Spleen (tissue), 11 donors: ENCODE measurements around the gene HOXC11. TPM values are rescaled to one million over a fixed set of nuclear protein-coding genes. Genes with fewer than 3 reads are reported as not detected.

Experiments
- DNase-seq: peaks from one replicate; pipeline ENCODE4 v3.0.0-alpha.2; 2020
- H3K27ac ChIP-seq, 8 donors: fragments of 200-600 bp; sonication (generic) in 7 of 8; 1 replicate in 4 of 8; 2 replicates in 4 of 8; pipeline versions ENCODE4 v1.5.0 to v1.8.0; 2016 to 2021; ENCODE audit warnings: inconsistent platforms in 4 of 8, mild to moderate bottlenecking in 4 of 8, moderate library complexity in 1 of 8
- H3K27me3 ChIP-seq, 7 donors: fragments of 200-600 bp; sonication (generic) in 6 of 7; replicated peaks in 1 of 7; 1 replicate in 4 of 7; 2 replicates in 3 of 7; pipeline versions ENCODE4 v1.5.0 to v1.8.0; 2016 to 2021; ENCODE audit warnings: inconsistent platforms in 3 of 7, mild to moderate bottlenecking in 1 of 7
- H3K36me3 ChIP-seq, 6 donors: fragments of 200-600 bp; sonication (generic) in 5 of 6; 1 replicate in 4 of 6; 2 replicates in 2 of 6; pipeline versions ENCODE4 v1.5.0 to v1.8.0; 2016 to 2021; ENCODE audit warnings: inconsistent platforms in 2 of 6
- H3K4me1 ChIP-seq, 6 donors: fragments of 200-600 bp; sonication (generic) in 5 of 6; 1 replicate in 3 of 6; 2 replicates in 3 of 6; pipeline versions ENCODE4 v1.5.0 to v1.8.0; 2016 to 2021; ENCODE audit warnings: inconsistent platforms in 3 of 6
- H3K4me3 ChIP-seq, 8 donors: fragments of 200-600 bp; sonication (generic) in 7 of 8; 1 replicate in 4 of 8; 2 replicates in 4 of 8; pipeline versions ENCODE4 v1.5.0 to v1.8.0; 2016 to 2021; ENCODE audit warnings: inconsistent platforms in 4 of 8, mild to moderate bottlenecking in 4 of 8, moderate library complexity in 2 of 8
- H3K9me3 ChIP-seq, 8 donors: fragments of 200-600 bp; sonication (generic) in 7 of 8; 1 replicate in 4 of 8; 2 replicates in 4 of 8; pipeline versions ENCODE4 v1.5.0 to v1.8.0; 2016 to 2021; ENCODE audit warnings: inconsistent platforms in 4 of 8
- CTCF ChIP-seq, 11 experiments: fragments of 200-600 bp in 7 of 11; fragments of 450-650 bp in 4 of 11; sonication (generic) in 4 of 11; IDR thresholded peaks in 8 of 11; conservative IDR thresholded peaks in 3 of 11; 1 replicate in 7 of 11; 2 replicates in 4 of 11; pipeline versions ENCODE4 v1.4.0 to v1.8.0; 2016 to 2021; ENCODE audit warnings: antibody characterized with exemption in 11 of 11, inconsistent platforms in 4 of 11, mild to moderate bottlenecking in 1 of 11
- POLR2A ChIP-seq, 3 donors: fragments of 450-650 bp; IDR thresholded peaks; one replicate each; pipeline ENCODE4 v1.5.1; 2017; ENCODE audit warnings: antibody characterized with exemption in 3 of 3, mild to moderate bottlenecking in 1 of 3
- POLR2AphosphoS5 ChIP-seq, 3 donors: sonication (generic); formaldehyde crosslinking; IDR thresholded peaks; one replicate each; pipeline ENCODE4 v1.5.1; 2017; ENCODE audit warnings: antibody characterized with exemption in 3 of 3
- WGBS, 5 donors: extraction: QIAGEN DNeasy Blood & Tissue Kit in 3 of 5; methylation state at CpG; one replicate each; pipeline versions ENCODE4 v1.1.5 to v1.1.7; 2013 to 2018; 5-methylcytosine and 5-hydroxymethylcytosine counted together
- intact Hi-C: fragments of 100-400 bp; cut with DNase I; formaldehyde crosslinking; loops from one replicate; pipeline ENCODE4 v1.15.0; 2023; ENCODE audit warnings: low total_unique reads
- polyA plus RNA-seq, 3 donors: library from polyadenylated mRNA; stranded (reverse); fragments of 200-250 nt; gene quantifications; one replicate each; pipeline ENCODE4 v1.2.1, GENCODE V29; 2013
- total RNA-seq, 7 donors: library from RNA; depleted of rRNA in 3 of 7; stranded (reverse); fragments of >200 nt in 3 of 7; fragmentation: NEBNext Ultra II Directional in 4 of 7; extraction: Animal tissue kit (Norgen Biotek cat#: 25700) in 4 of 7; gene quantifications; one replicate each; pipeline versions ENCODE4 v1.1.0 to v1.2.1, GENCODE V29; 2016 to 2021
- donor health status: healthy with polysubstance abuse.
- donor health status: DM: no; HTN: no; CAD: no; lungs with moderate emphysema.
- donor health status: DM: no; HTN: no; CAD: no.
- donor health status: Bipolar disorder and iron deficiency.
- donor health status: healthy.
- donor health status: DM: no; HTN: no; CAD: no.
- donor health status: DM: yes; HTN: yes; CAD: no.

HOXC11 gene
- total and polyA plus RNA-seq, 10 donors = not detected

- Histone ChIP-seq H3K36me3 (no peaks in the 10 kb centered on the region), H3K4me3 (peak overlapping the region in 1 of 8 donors; percentile 42), H3K27ac (no peak overlapping the region), H3K9me3 (peaks cover 0 to 3% (median 0%) of the 10 kb centered on the region in 8 donors), H3K4me1 (peaks cover 0 to 28% (median 14%) of the 10 kb centered on the region in 6 donors), H3K27me3 (peaks cover 14 to 100% (median 99%) of the 10 kb centered on the region in 7 donors)
- no peak for DNase-seq
- WGBS, 5 donors = 6 to 12% (median 9%) methylated on average over 31 to 91 of the region's 91 CpGs
- no peak for TF ChIP-seq POLR2AphosphoS5 (IDR thresholded peaks at IDR 0.05)
- no peak for TF ChIP-seq POLR2A (IDR thresholded peaks at IDR 0.05)
- TF ChIP-seq CTCF (IDR thresholded peaks at IDR 0.05 in 8 of 11, conservative IDR thresholded peaks at IDR 0.05 in 3 of 11) = no peak
- intact Hi-C loops = no loop called here
Measured at GRCh38 chr12:53939141-53940108, 33.5 kb upstream of the HOXC11 start.

- Histone ChIP-seq H3K27ac (no peak overlapping the region), H3K27me3 (peaks cover 12 to 100% (median 99%) of the 10 kb centered on the region in 7 donors), H3K36me3 (no peaks in the 10 kb centered on the region), H3K4me3 (no peak overlapping the region), H3K9me3 (peaks cover 0 to 3% (median 0%) of the 10 kb centered on the region in 8 donors), H3K4me1 (peaks cover 0 to 29% (median 10%) of the 10 kb centered on the region in 6 donors)
- intact Hi-C loops = no loop called here
- no peak for TF ChIP-seq POLR2A (IDR thresholded peaks at IDR 0.05)
- TF ChIP-seq POLR2AphosphoS5 (IDR thresholded peaks at IDR 0.05) = no peak
- no peak for TF ChIP-seq CTCF (IDR thresholded peaks at IDR 0.05 in 8 of 11, conservative IDR thresholded peaks at IDR 0.05 in 3 of 11)
- DNase-seq = no peak
- 10 to 14% (median 10%) methylated on average over 9 of the region's 9 CpGs for WGBS, 5 donors
Measured at GRCh38 chr12:53940443-53941014, 32.4 kb upstream of the HOXC11 start.

GRCh38 chr12:53941187-53941586 is 31.7 kb upstream of the HOXC11 start:
- Histone ChIP-seq H3K4me3 (no peak overlapping the region), H3K4me1 (peaks cover 0 to 23% (median 7%) of the 10 kb centered on the region in 6 donors), H3K36me3 (no peaks in the 10 kb centered on the region), H3K27me3 (peaks cover 8 to 100% (median 99%) of the 10 kb centered on the region in 7 donors), H3K9me3 (peaks cover 0 to 3% (median 0%) of the 10 kb centered on the region in 8 donors), H3K27ac (no peak overlapping the region)
- intact Hi-C loops = no loop called here
- no peak for TF ChIP-seq POLR2A (IDR thresholded peaks at IDR 0.05)
- TF ChIP-seq CTCF (IDR thresholded peaks at IDR 0.05 in 8 of 11, conservative IDR thresholded peaks at IDR 0.05 in 3 of 11) = no peak
- no peak for TF ChIP-seq POLR2AphosphoS5 (IDR thresholded peaks at IDR 0.05)
- no peak for DNase-seq

- Histone ChIP-seq H3K27ac (no peak overlapping the region), H3K4me3 (no peak overlapping the region), H3K9me3 (peaks cover 0 to 3% (median 0%) of the 10 kb centered on the region in 8 donors), H3K4me1 (peaks cover 0 to 23% (median 7%) of the 10 kb centered on the region in 6 donors), H3K27me3 (peaks cover 8 to 100% (median 99%) of the 10 kb centered on the region in 7 donors), H3K36me3 (no peaks in the 10 kb centered on the region)
- no peak for TF ChIP-seq POLR2A (IDR thresholded peaks at IDR 0.05)
- TF ChIP-seq CTCF (IDR thresholded peaks at IDR 0.05 in 8 of 11, conservative IDR thresholded peaks at IDR 0.05 in 3 of 11) = no peak
- TF ChIP-seq POLR2AphosphoS5 (IDR thresholded peaks at IDR 0.05) = no peak
- 13 to 24% (median 16%) methylated on average over 5 of the region's 5 CpGs for WGBS, 5 donors
- no peak for DNase-seq
- intact Hi-C loops = no loop called here
Measured at GRCh38 chr12:53941750-53942149, 31.2 kb upstream of the HOXC11 start.
